Cardiac muscle cell (in vitro differentiated cells and primary cell): ENCODE data around the gene RGL2. TPM values are rescaled to one million over a fixed set of nuclear protein-coding genes. Genes with fewer than 3 reads are reported as not detected.
A peak's percentile ranks its signal among the peaks of the same experiment; 100 is the strongest.

Source experiments
- DNase-seq, 2 donors: peaks; one replicate each; pipeline versions ENCODE4 v3.0.0 to v3.0.0-alpha.2; 2010 to 2017; ENCODE audit warnings: low read depth in 1 of 2, low spot score in 1 of 2
- H3K27ac ChIP-seq: fragments of 200-600 bp; sonication (generic); 2 replicates; pipeline ENCODE4 v1.5.1; 2016
- H3K27me3 ChIP-seq: fragments of 200-600 bp; sonication (generic); 2 replicates; pipeline ENCODE4 v1.6.0; 2016; ENCODE audit warnings: control low read depth
- H3K36me3 ChIP-seq: fragments of 200-600 bp; sonication (generic); 2 replicates; pipeline ENCODE4 v1.5.1; 2016; ENCODE audit warnings: control low read depth
- H3K4me1 ChIP-seq: fragments of 200-600 bp; sonication (generic); 2 replicates; pipeline ENCODE4 v1.8.1; 2017; ENCODE audit warnings: low read depth, mild to moderate bottlenecking, mixed run types
- H3K4me3 ChIP-seq: fragments of 200-600 bp; sonication (generic); 2 replicates; pipeline ENCODE4 v1.5.1; 2016; ENCODE audit warnings: mild to moderate bottlenecking
- H3K9me3 ChIP-seq: fragments of 200-600 bp; sonication (generic); 2 replicates; pipeline ENCODE4 v1.5.1; 2017; ENCODE audit warnings: low read depth, mild to moderate bottlenecking, control low read depth
- polyA plus RNA-seq: library from polyadenylated mRNA; unstranded; fragments of >200 nt; fragmentation: Nextera tagmentation; extraction: Ambion mirVana; gene quantifications from 2 replicates; pipeline ENCODE4 v1.2.1, GENCODE V29; 2016
- total RNA-seq: library from RNA; depleted of rRNA; stranded (reverse); fragments of >200 nt; gene quantifications from 2 replicates; pipeline ENCODE4 v1.2.3, GENCODE V29; 2016
- TF ChIP-seq, protein P1 (sequence below): IDR thresholded peaks from 2 replicates; pipeline ENCODE4 v1.5.1; 2012; ENCODE audit warnings: low read depth, mild to moderate bottlenecking, low read length

RGL2 gene
- total and polyA plus RNA-seq, 2 experiments from 2014 or later, result 86.1 to 89.8 TPM

DNA sequence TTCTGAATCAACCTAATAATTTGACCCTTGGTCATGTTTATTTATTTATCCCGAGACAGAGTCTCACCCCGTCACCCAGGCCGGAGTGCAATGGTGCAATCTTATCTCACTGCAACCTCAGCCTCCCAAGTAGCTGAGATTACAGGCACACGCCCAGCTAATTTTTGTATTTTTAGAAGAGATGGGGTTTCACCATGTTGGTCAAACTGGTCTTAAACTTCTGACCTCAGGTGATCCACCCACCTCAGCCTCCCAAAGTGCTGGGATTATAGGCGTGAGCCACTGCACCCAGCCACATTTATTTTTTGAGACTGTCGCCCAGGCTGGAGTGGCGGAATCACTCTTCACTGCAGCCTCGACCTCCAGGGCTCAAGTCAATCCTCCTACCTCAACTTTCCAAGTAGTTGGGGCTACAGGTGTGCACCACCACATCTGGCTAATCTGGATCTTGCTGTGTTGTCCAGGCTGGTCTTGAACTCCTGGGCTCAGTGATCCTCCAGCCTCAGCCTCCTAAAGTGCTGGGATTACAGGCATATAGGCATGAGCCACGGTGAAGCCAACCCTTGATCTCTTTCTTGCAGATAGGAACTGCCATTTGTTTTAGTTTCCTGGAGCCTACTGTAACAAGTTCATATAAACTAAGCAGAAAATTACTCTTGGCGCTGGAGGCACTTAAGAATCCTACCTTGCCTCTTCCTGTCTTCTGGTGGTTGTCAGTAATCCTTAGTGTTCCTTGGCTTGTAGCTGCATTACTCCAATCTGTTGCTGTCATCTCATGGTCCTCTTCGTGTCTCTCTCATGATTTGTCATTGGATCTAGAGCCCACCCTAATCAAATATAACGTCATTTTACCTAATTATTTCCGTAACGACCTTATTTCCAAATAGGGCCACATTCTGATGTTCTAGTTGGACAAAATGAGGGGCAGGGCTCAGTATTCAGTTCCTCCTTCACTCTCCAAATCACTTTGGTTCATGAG is 24.5 kb downstream of the RGL2 start:
- Histone ChIP-seq H3K4me3 (no peak overlapping the region), H3K27ac (peak overlapping the region; percentile 8), H3K9me3 (no peaks in the 10 kb centered on the region), H3K4me1 (peaks cover 10% of the 10 kb centered on the region), H3K36me3 (peaks cover 27% of the 10 kb centered on the region), H3K27me3 (no peaks in the 10 kb centered on the region)
- TF ChIP-seq, protein P1, sequence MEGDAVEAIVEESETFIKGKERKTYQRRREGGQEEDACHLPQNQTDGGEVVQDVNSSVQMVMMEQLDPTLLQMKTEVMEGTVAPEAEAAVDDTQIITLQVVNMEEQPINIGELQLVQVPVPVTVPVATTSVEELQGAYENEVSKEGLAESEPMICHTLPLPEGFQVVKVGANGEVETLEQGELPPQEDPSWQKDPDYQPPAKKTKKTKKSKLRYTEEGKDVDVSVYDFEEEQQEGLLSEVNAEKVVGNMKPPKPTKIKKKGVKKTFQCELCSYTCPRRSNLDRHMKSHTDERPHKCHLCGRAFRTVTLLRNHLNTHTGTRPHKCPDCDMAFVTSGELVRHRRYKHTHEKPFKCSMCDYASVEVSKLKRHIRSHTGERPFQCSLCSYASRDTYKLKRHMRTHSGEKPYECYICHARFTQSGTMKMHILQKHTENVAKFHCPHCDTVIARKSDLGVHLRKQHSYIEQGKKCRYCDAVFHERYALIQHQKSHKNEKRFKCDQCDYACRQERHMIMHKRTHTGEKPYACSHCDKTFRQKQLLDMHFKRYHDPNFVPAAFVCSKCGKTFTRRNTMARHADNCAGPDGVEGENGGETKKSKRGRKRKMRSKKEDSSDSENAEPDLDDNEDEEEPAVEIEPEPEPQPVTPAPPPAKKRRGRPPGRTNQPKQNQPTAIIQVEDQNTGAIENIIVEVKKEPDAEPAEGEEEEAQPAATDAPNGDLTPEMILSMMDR, result no peak
- DNase-seq, result no peak

DNA sequence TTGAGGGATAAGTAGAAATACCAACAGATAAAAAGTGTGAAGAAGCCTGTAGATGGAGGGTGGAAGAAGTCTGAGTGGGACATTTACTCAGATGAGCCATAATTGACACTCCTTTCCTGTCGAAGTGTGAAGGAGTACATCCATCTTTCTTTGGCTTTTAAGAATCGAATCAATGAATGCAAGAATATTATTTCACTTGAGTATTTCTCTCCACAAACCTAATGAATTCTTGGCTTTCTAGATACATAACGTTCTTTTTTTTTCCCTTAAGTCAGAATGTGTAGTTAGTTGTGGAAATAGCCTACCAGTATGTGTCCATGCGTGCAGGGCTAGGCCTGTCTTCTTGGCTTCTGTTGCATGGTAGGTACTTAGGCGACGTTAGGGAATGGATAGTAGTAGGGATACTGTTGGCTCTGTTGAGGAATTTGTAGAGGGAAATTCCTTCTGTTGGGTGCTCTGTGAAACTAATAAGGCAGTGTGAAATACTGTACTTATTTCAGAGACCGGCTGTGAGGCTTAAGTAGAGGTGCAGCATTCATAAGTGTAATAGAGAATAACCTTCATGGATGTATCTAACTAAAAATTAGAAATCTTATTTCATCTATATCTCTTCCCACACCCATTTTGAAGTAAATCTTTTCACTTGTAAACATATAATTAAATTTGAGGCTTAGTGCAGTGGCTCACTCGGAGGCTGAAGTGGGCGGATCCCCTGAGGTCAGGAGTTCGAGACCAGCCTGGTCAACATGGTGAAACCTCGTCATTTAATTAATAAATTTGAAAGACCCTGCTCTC is 25.4 kb downstream of the RGL2 start:
- Histone ChIP-seq H3K36me3 (peaks cover 34% of the 10 kb centered on the region), H3K27me3 (no peaks in the 10 kb centered on the region), H3K9me3 (no peaks in the 10 kb centered on the region), H3K4me1 (peaks cover 10% of the 10 kb centered on the region), H3K27ac (peak overlapping the region; percentile 16), H3K4me3 (peak overlapping the region; percentile 84)
- DNase-seq, result no peak
- TF ChIP-seq, protein P1, result no peak

DNA sequence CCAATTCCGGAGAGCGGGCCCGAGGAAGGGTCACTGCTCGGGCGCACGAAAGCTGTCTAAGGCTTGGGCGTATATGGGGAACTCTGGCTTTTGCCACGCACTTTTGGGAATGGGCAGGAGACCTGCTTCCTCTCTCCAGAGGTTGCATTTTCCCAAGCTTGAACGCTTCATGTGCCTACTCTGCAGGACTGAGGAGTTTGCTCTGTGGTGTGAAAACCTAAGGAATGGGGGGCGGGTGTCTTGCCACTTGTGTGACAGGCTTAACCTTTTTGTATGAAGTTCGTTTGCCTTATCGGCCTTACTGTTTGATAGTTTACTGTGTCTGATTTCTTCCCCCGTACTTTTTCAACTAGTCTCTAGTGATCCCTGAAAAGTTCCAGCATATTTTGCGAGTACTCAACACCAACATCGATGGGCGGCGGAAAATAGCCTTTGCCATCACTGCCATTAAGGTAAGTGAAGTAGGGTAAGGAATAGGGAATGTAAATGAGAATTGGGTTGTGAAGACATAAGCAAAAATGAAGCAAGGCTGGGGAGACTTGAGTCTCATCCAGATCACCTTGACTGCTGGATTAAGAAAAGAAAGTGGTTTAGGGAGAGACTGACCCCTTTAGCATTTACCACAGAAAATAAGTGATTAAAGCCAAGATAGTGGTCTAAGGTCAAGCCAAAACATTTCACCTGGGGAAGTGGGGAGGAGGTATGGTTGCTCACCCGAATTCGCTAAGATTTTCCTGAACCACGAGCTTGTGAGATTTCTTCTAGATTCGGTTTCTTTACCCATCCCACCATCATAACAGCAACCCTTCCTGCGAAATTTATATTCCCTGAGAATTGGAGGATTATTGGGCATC is 26.2 kb downstream of the RGL2 start:
- TF ChIP-seq, protein P1, result no peak
- H3K27ac ChIP-seq, result peak overlapping the region; percentile 99
- no peaks in the 10 kb centered on the region for H3K27me3 ChIP-seq
- H3K36me3 ChIP-seq, result peaks cover 40% of the 10 kb centered on the region
- no peak for DNase-seq
- peak overlapping the region; percentile 84 for H3K4me3 ChIP-seq
- H3K9me3 ChIP-seq, result no peaks in the 10 kb centered on the region
- H3K4me1 ChIP-seq, result peaks cover 10% of the 10 kb centered on the region

DNA sequence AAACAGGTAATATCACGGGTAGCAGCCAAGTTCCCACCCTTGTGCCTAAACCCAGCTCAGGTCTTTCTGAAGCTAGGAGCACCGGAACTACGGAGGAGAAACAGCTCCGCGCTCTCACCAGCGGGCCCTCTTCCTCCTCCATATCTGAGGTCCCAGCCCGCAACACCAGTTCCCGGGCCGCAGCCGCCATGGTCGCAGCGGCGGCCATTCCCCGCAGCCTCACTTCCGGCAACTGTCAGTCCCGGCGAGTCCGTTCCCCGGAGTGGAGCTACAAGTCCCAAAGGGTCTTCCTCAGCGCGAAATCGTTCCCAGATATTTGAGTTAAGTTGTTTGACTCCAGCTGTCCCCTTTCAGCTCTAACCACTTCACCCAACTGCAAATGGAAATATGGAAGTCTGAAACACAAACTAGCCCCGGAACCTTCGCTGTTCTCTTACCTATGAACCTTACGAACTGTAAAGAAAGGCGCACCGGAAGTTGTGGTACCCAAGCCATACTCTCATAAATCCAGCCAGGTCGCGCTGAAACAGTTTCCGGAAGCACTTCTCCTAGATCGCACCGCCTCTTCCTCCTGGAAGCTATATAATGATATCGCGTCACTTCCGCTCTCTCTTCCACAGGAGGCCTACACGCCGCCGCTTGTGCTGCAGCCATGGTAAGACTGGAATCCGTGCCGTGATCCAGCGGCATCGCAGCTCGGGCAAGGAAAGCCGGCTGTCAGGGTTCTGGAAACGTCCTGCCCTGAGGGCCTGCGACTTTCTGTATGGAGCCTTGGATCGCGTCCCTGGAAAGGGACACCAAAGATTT is 27.1 kb downstream of the RGL2 start, which contains the start of the genes RPS18 and VPS52:
Gene RPS18, plus strand, starts transcription at position 608 of the 807 bp plus-strand sequence. Its CDS starts 45 bp downstream, at position 653.
Gene VPS52, minus strand, starts transcription at position 409 of the 807 bp plus-strand sequence. Its CDS starts 201 bp downstream, at position 208.
- DNase-seq, result peak; percentile 100
- no peaks in the 10 kb centered on the region for H3K27me3 ChIP-seq
- H3K27ac ChIP-seq, result peak within 1 kb of the TSS; percentile 99
- TF ChIP-seq, protein P1, result no peak
- H3K36me3 ChIP-seq, result peaks cover 49% of the 10 kb centered on the region
- H3K4me1 ChIP-seq, result peaks cover 10% of the 10 kb centered on the region
- peak within 1 kb of the TSS; percentile 84 for H3K4me3 ChIP-seq
- no peaks in the 10 kb centered on the region for H3K9me3 ChIP-seq
